H9 (cell line): ENCODE data around the gene CD7. TPM values are rescaled to one million over a fixed set of nuclear protein-coding genes. Genes with fewer than 3 reads are reported as not detected.

Experiments used
- DNase-seq: peaks from one replicate; pipeline ENCODE4 v3.0.0-alpha.2; 2017
- H2AFZ ChIP-seq: one replicate; pipeline ENCODE4 v1.6.1; 2013; ENCODE audit warnings: mild to moderate bottlenecking, low read length, control low read depth, moderate library complexity
- H2AK5ac ChIP-seq: 2 replicates; pipeline ENCODE4 v1.6.1; 2013; ENCODE audit warnings: low read length, control low read depth, mixed read lengths; ENCODE audit not compliant: insufficient read length
- H2BK120ac ChIP-seq: one replicate; pipeline ENCODE4 v1.6.1; 2013; ENCODE audit warnings: low read depth, mild to moderate bottlenecking, low read length, control low read depth, inconsistent platforms; ENCODE audit not compliant: poor library complexity, severe bottlenecking
- H2BK12ac ChIP-seq: 2 replicates; pipeline ENCODE4 v1.6.1; 2013; ENCODE audit warnings: low read length, control low read depth, mixed read lengths, low read depth; ENCODE audit not compliant: insufficient read length
- H2BK15ac ChIP-seq: 2 replicates; pipeline ENCODE4 v1.6.1; 2013; ENCODE audit warnings: low read depth, low read length, control low read depth
- H2BK20ac ChIP-seq: one replicate; pipeline ENCODE4 v1.6.1; 2013; ENCODE audit warnings: low read depth, mild to moderate bottlenecking, low read length, control low read depth, inconsistent platforms; ENCODE audit not compliant: poor library complexity, severe bottlenecking
- H2BK5ac ChIP-seq: 2 replicates; pipeline ENCODE4 v1.6.1; 2013; ENCODE audit warnings: low read length, control low read depth, mixed read lengths; ENCODE audit not compliant: insufficient read length
- H3K14ac ChIP-seq: 2 replicates; pipeline ENCODE4 v1.6.1; 2013; ENCODE audit warnings: low read length, control low read depth; ENCODE audit not compliant: insufficient read depth
- H3K18ac ChIP-seq: 2 replicates; pipeline ENCODE4 v1.6.1; 2013; ENCODE audit warnings: low read depth, mild to moderate bottlenecking, mixed read lengths, low read length, control low read depth; ENCODE audit not compliant: insufficient read length
- H3K23ac ChIP-seq: 2 replicates; pipeline ENCODE4 v1.6.1; 2013; ENCODE audit warnings: low read length, control low read depth, mixed read lengths, low read depth; ENCODE audit not compliant: insufficient read length
- H3K23me2 ChIP-seq: 2 replicates; pipeline ENCODE4 v1.6.1; 2013; ENCODE audit warnings: low read depth, mild to moderate bottlenecking, mixed read lengths, low read length, control low read depth; ENCODE audit not compliant: insufficient read length, poor library complexity, severe bottlenecking
- H3K27ac ChIP-seq: 2 replicates; pipeline ENCODE4 v1.5.1; 2013; ENCODE audit warnings: low read length, control low read depth, mixed read lengths, low read depth; ENCODE audit not compliant: insufficient read length
- H3K27me3 ChIP-seq: 2 replicates; pipeline ENCODE4 v1.6.1; 2013; ENCODE audit warnings: low read length, control low read depth, inconsistent platforms; ENCODE audit not compliant: insufficient read depth
- H3K4ac ChIP-seq: 2 replicates; pipeline ENCODE4 v1.6.1; 2013; ENCODE audit warnings: low read depth, mild to moderate bottlenecking, control low read depth, inconsistent platforms, low read length, moderate library complexity
- H3K4me1 ChIP-seq: 2 replicates; pipeline ENCODE4 v1.6.1; 2013; ENCODE audit warnings: low read length, control low read depth, inconsistent platforms; ENCODE audit not compliant: insufficient read depth
- H3K4me2 ChIP-seq: 2 replicates; pipeline ENCODE4 v1.6.1; 2013; ENCODE audit warnings: low read length, control low read depth, mixed read lengths; ENCODE audit not compliant: insufficient read length, insufficient read depth
- H3K56ac ChIP-seq: 2 replicates; pipeline ENCODE4 v1.6.1; 2013; ENCODE audit warnings: low read depth, mild to moderate bottlenecking, mixed read lengths, low read length, control low read depth; ENCODE audit not compliant: insufficient read length
- H3K79me1 ChIP-seq: 2 replicates; pipeline ENCODE4 v1.6.1; 2013; ENCODE audit warnings: low read depth, mild to moderate bottlenecking, moderate library complexity, low read length, control low read depth, inconsistent platforms; ENCODE audit not compliant: insufficient read depth, poor library complexity, severe bottlenecking
- H3K79me2 ChIP-seq: 2 replicates; pipeline ENCODE4 v1.6.1; 2013; ENCODE audit warnings: low read length, control low read depth, inconsistent platforms; ENCODE audit not compliant: insufficient read depth
- H3K9ac ChIP-seq: 2 replicates; pipeline ENCODE4 v1.6.1; 2013; ENCODE audit warnings: low read length, control low read depth, mixed read lengths; ENCODE audit not compliant: insufficient read length; ENCODE audit errors: extremely low read depth
- H3K9me3 ChIP-seq: one replicate; pipeline ENCODE4 v1.6.1; 2013; ENCODE audit warnings: low read depth, low read length, inconsistent platforms; ENCODE audit not compliant: control insufficient read depth
- H3T11ph ChIP-seq: one replicate; pipeline ENCODE4 v1.6.1; 2013; ENCODE audit warnings: mild to moderate bottlenecking, low read length, control low read depth, inconsistent platforms
- H4K20me1 ChIP-seq: one replicate; pipeline ENCODE4 v1.6.1; 2013; ENCODE audit not compliant: control insufficient read depth, insufficient read length, insufficient read depth
- H4K5ac ChIP-seq: 2 replicates; pipeline ENCODE4 v1.6.1; 2013; ENCODE audit warnings: low read depth, mild to moderate bottlenecking, mixed read lengths, low read length, control low read depth; ENCODE audit not compliant: insufficient read length
- H4K8ac ChIP-seq: replicated peaks from 2 replicates; pipeline ENCODE4 v1.6.1; 2013; ENCODE audit warnings: low read length, control low read depth, mixed read lengths, low read depth; ENCODE audit not compliant: insufficient read length
- H4K91ac ChIP-seq: 2 replicates; pipeline ENCODE4 v1.6.1; 2013; ENCODE audit warnings: low read depth, mild to moderate bottlenecking, moderate library complexity, mixed read lengths, low read length, control low read depth; ENCODE audit not compliant: insufficient read length
- H3K27ac Mint-ChIP-seq, 3 experiments: 2 replicates in 2 of 3; 3 replicates in 1 of 3; pipeline ENCODE4 v1.8.0; 2020 to 2021; ENCODE audit warnings: mixed read lengths in 3 of 3, mild to moderate bottlenecking in 1 of 3, moderate library complexity in 1 of 3
- H3K27me3 Mint-ChIP-seq: 2 replicates; pipeline ENCODE4 v1.8.0; 2021; ENCODE audit warnings: low read depth, mild to moderate bottlenecking, moderate library complexity, mixed read lengths
- H3K36me3 Mint-ChIP-seq, 3 experiments: 2 replicates in 2 of 3; 3 replicates in 1 of 3; pipeline ENCODE4 v1.8.0; 2020 to 2021; ENCODE audit warnings: low read depth in 3 of 3, mixed read lengths in 3 of 3; ENCODE audit not compliant: insufficient read depth in 1 of 3
- H3K4me1 Mint-ChIP-seq, 2 experiments: 2 replicates each; pipeline ENCODE4 v1.8.0; 2020; ENCODE audit warnings: mixed read lengths in 2 of 2
- H3K4me3 Mint-ChIP-seq, 2 experiments: 2 replicates in 1 of 2; 3 replicates in 1 of 2; pipeline ENCODE4 v1.8.0; 2020 to 2021; ENCODE audit warnings: mild to moderate bottlenecking in 2 of 2, mixed read lengths in 2 of 2, moderate library complexity in 1 of 2
- H3K9me3 Mint-ChIP-seq, 2 experiments: 2 replicates in 1 of 2; 3 replicates in 1 of 2; pipeline ENCODE4 v1.8.0; 2020; ENCODE audit warnings: mild to moderate bottlenecking in 2 of 2, mixed read lengths in 2 of 2, moderate library complexity in 1 of 2
- WGBS: extraction: QIAGEN DNeasy Blood & Tissue Kit; methylation state at CpG from one replicate; pipeline ENCODE4 v1.1.7; 2013; ENCODE audit warnings: missing lambda C conversion rate, low lambda C conversion rate, mixed read lengths; ENCODE audit not compliant: insufficient read length; ENCODE audit errors: extremely low coverage; 5-methylcytosine and 5-hydroxymethylcytosine counted together
- total RNA-seq: library from RNA; stranded (reverse); gene quantifications from 2 replicates; pipeline ENCODE4 v1.2.1, GENCODE V29; 2021
- TF ChIP-seq, protein P1 (sequence below): fragments of 200-600 bp; sonication (generic); conservative IDR thresholded peaks from 3 replicates; pipeline ENCODE4 v1.8.0; 2021; ENCODE audit warnings: antibody characterized with exemption, mild to moderate bottlenecking

Gene CD7
- total RNA-seq, 1 experiment from 2014 or later = 0.35 TPM

GRCh38 chr17:82356845-82357355 lies 39.5 kb upstream of the CD7 start:
- no peak overlapping the region for H2BK20ac ChIP-seq
- no peak overlapping the region for H3K14ac ChIP-seq
- H3T11ph ChIP-seq = no peak overlapping the region
- no peak overlapping the region for H2BK5ac ChIP-seq
- H3K23me2 ChIP-seq = no peaks in the 10 kb centered on the region
- no peaks in the 10 kb centered on the region for H3K79me2 ChIP-seq
- Mint-ChIP-seq H3K27ac (peak overlapping the region in 1 of 3 experiments; percentile 40; a peak in 1 of 7 replicates), H3K4me3 (peak overlapping the region in 1 of 2 experiments; percentile 48; a peak in 2 of 5 replicates), H3K9me3 (no peaks in the 10 kb centered on the region), H3K27me3 (peaks cover 13% of the 10 kb centered on the region), H3K36me3 (no peaks in the 10 kb centered on the region), H3K4me1 (peaks cover 2 to 20% of the 10 kb centered on the region in 2 experiments)
- no peaks in the 10 kb centered on the region for H3K27me3 ChIP-seq
- peak; percentile 81 for DNase-seq
- no peak overlapping the region for H3K4me2 ChIP-seq
- no peak overlapping the region for H3K18ac ChIP-seq
- WGBS = no CpG with 5 or more reads among the region's 20 CpGs
- no peak overlapping the region for H3K27ac ChIP-seq
- H3K4me1 ChIP-seq = peaks cover 2% of the 10 kb centered on the region; the same call in 1 of the 2 replicates
- no peak overlapping the region for H2BK12ac ChIP-seq
- H3K4ac ChIP-seq = no peak overlapping the region
- no peak overlapping the region for H2AK5ac ChIP-seq
- no peak overlapping the region for H2BK120ac ChIP-seq
- H3K9me3 ChIP-seq = no peaks in the 10 kb centered on the region
- no peak overlapping the region for H4K91ac ChIP-seq
- H3K23ac ChIP-seq = no peak overlapping the region
- H4K5ac ChIP-seq = no peak overlapping the region
- no peak overlapping the region for H2BK15ac ChIP-seq
- no peak overlapping the region for H3K56ac ChIP-seq
- H3K9ac ChIP-seq = no peak overlapping the region
- no peak overlapping the region for H2AFZ ChIP-seq
- no peak overlapping the region for H4K8ac ChIP-seq
- TF ChIP-seq, protein P1, sequence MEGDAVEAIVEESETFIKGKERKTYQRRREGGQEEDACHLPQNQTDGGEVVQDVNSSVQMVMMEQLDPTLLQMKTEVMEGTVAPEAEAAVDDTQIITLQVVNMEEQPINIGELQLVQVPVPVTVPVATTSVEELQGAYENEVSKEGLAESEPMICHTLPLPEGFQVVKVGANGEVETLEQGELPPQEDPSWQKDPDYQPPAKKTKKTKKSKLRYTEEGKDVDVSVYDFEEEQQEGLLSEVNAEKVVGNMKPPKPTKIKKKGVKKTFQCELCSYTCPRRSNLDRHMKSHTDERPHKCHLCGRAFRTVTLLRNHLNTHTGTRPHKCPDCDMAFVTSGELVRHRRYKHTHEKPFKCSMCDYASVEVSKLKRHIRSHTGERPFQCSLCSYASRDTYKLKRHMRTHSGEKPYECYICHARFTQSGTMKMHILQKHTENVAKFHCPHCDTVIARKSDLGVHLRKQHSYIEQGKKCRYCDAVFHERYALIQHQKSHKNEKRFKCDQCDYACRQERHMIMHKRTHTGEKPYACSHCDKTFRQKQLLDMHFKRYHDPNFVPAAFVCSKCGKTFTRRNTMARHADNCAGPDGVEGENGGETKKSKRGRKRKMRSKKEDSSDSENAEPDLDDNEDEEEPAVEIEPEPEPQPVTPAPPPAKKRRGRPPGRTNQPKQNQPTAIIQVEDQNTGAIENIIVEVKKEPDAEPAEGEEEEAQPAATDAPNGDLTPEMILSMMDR = peak; percentile 22; the same call in 2 of the 3 replicates
- no peaks in the 10 kb centered on the region for H4K20me1 ChIP-seq
- H3K79me1 ChIP-seq = no peaks in the 10 kb centered on the region
